HFF-Myc (cell line): ENCODE data around the gene PIM3.

Experiments
- DNase-seq: peaks from one replicate; pipeline ENCODE4 v3.0.0-alpha.2; 2011; ENCODE audit warnings: low read depth; ENCODE audit errors: extremely low read depth
- H3K4me3 ChIP-seq: replicated peaks from 2 replicates; pipeline ENCODE4 v1.5.1; 2011; ENCODE audit warnings: low read depth, mild to moderate bottlenecking, control low read depth, low read length
- CTCF ChIP-seq: IDR thresholded peaks from 2 replicates; pipeline ENCODE4 v1.5.1; 2012; ENCODE audit warnings: mild to moderate bottlenecking, low read depth, low read length, control low read depth; ENCODE audit errors: missing control alignments

The PIM3 gene

DNA sequence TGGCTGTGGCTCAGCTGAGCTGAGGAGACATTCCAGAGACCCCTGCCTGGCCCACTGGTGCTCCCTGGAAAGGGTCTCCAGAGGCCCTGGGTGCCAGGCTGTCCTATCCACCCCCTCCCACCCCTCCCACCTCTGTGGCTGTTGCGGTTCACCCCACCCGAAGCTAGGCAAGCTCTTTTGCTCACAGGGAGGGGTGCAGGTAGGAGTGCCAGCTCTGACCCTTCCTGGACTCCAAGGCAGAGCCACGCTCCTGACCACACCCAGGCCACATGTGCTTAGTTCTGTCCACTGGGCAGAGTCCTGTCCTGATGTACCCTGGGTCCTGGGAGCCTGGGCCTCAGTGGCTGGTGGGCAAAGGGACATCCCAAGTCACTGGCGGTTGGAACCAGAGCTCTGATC is 35.5 kb downstream of the PIM3 start:
- no peak for DNase-seq
- no peak for TF ChIP-seq CTCF
- H3K4me3 ChIP-seq, result no peak overlapping the region

- no peak overlapping the region for H3K4me3 ChIP-seq
- no peak for TF ChIP-seq CTCF
- no peak for DNase-seq
Observed at GRCh38 chr22:49996518-49997250, 36.1 kb downstream of the PIM3 start.

GRCh38 chr22:49997251-49997599 is 36.7 kb downstream of the PIM3 start:
- no peak for DNase-seq
- H3K4me3 ChIP-seq, result no peak overlapping the region
- no peak for TF ChIP-seq CTCF

- no peak for TF ChIP-seq CTCF
- no peak overlapping the region for H3K4me3 ChIP-seq
- no peak for DNase-seq
Observed at GRCh38 chr22:49997932-49998717, 37.6 kb downstream of the PIM3 start.

GRCh38 chr22:49998718-49999062 is 38.1 kb downstream of the PIM3 start:
- TF ChIP-seq CTCF, result no peak
- DNase-seq, result no peak
- H3K4me3 ChIP-seq, result no peak overlapping the region

DNA sequence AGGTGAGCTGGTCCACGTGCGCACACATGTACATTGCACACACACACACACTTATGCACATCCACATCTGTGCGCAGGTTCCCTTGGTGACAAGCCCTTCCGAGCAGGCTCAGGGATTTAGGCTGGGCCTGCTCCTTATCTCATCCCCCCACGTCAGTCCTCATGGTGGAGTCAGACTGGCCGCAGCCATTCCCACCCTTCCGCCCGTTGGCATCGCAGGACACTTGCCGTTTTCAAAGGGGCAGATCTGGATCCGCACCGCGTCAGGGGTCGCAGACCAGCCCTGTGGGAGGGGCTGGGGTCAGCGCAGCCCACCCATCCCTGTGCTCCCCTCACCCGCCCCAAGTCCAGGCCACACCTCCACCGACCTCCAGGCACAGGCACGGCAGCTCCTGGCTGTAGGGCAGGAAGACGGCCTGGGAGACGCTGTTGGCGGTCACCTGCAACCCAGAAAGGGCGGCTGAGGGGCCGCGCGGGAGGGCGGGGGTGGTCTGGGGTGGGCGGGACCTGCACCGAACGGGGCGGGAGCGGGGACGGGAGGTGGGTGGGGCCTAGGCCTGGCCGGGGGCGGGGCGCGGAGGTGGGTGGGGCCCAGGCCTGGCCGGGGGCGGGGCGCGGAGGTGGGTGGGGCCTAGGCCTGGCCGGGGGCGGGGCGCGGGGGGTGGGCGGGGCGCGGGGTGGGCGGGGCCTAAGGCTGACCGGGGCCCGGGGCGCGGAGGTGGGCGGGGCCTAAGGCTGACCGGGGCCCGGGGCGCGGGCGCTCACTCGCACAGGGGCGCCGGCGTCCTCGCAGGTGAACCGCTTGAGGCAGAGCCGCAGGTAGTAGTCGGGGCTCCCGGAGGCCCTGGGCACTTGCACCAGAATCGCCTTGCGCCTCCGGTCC is 38.7 kb downstream of the PIM3 start:
- DNase-seq, result no peak
- TF ChIP-seq CTCF, result no peak
- no peak overlapping the region for H3K4me3 ChIP-seq
